ENCODE data around the gene ITPR2. TPM values are rescaled to one million over a fixed set of nuclear protein-coding genes. Genes with fewer than 3 reads are reported as not detected.

The ITPR2 gene
- total RNA-seq, 6 experiments from 2014 or later: 6.9 to 8.4 (median 7.6) TPM

DNA sequence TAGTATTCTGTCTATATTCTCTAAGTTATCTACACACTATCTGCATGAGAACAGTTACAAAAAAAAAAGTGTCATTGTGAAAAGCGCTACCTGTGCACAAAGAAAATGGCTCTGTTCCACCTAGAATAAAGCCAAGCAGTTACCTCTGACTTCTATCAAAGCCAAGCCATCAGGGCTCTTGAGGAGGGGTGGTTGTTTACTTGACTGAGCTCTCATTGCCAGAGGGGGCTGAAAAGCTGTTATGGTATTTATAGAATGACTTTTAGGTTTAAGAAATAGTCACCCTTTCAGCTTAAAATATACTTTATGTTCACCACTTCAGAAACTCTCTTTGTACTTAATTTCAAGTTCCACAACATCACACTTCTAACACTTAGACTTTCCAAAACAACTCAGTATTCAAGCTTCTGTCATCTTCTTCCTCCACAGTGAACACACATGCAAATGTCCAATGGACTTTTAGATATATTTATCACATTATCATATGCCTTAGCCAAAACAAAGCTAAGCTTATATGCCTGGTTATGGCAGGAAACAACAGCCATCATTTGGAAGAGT lies 7.5 kb downstream of the ITPR2 start:
- no peak for DNase-seq
- H3K9me3 Mint-ChIP-seq: no peaks in the 10 kb centered on the region
- no peak overlapping the region for H3K4me3 Mint-ChIP-seq
- no peaks in the 10 kb centered on the region for H3K36me3 Mint-ChIP-seq (ENCODE audit: low read depth)
- no peaks in the 10 kb centered on the region for H3K27me3 Mint-ChIP-seq (ENCODE audit: insufficient read depth)
- H3K27ac Mint-ChIP-seq: no peak overlapping the region
- TF ChIP-seq CTCF (IDR thresholded peaks at IDR 0.05): no peak
- H3K4me1 Mint-ChIP-seq (ENCODE audit: low read depth): peaks cover 50% of the 10 kb centered on the region

DNA sequence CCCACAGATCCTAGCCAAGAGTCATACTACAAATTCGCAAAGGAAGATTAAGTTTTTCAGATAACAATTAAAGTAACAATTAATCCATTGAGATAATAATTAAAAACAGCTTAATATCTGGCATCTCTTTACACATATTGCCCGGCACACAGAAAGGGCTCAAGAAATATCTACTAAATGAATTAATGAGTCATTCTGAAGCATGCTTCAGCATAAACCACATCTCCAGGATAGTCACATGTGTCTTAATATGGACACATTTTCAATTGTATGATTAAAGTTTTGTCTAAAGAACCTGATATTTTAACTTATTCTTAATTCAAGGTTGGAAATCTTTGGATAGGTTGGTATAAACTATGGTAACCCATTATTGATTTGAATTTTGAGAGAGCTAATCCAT lies 9.6 kb downstream of the ITPR2 start:
- no peaks in the 10 kb centered on the region for H3K9me3 Mint-ChIP-seq
- no peaks in the 10 kb centered on the region for H3K36me3 Mint-ChIP-seq (ENCODE audit: low read depth)
- H3K27ac Mint-ChIP-seq: peak overlapping the region; percentile 4; the same call in 1 of the 2 replicates
- no peaks in the 10 kb centered on the region for H3K27me3 Mint-ChIP-seq (ENCODE audit: insufficient read depth)
- peaks cover 44% of the 10 kb centered on the region for H3K4me1 Mint-ChIP-seq (ENCODE audit: low read depth)
- H3K4me3 Mint-ChIP-seq: no peak overlapping the region
- peak; percentile 41 for DNase-seq
- TF ChIP-seq CTCF (IDR thresholded peaks at IDR 0.05): no peak

DNA sequence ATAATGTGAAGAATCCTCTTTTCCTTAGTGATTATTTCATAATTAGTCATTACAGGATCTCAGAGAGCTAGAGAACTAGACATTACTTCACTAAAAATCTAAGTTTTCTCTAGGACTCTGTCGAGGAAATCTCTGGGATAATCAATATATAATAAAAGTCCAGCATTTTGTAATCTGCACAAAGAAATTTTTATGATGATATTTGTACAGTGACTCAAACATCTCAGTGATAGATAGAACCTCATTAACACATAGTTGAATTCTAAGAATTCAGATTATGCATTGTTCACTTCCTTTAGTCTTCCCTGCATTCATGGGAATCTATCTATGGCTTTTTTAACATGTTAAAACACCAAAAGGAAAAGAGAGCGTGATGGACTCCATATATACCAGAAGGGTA lies 11.0 kb downstream of the ITPR2 start:
- Mint-ChIP-seq H3K27ac (peak overlapping the region; percentile 42; the same call in 1 of the 2 replicates), H3K36me3 (ENCODE audit: low read depth) (no peaks in the 10 kb centered on the region), H3K4me1 (ENCODE audit: low read depth) (peaks cover 36% of the 10 kb centered on the region), H3K27me3 (ENCODE audit: insufficient read depth) (no peaks in the 10 kb centered on the region), H3K9me3 (no peaks in the 10 kb centered on the region), H3K4me3 (peak overlapping the region; percentile 68; the same call in 1 of the 2 replicates)
- no peak for TF ChIP-seq CTCF (IDR thresholded peaks at IDR 0.05)
- DNase-seq: no peak

- TF ChIP-seq CTCF (IDR thresholded peaks at IDR 0.05): no peak
- H3K27ac Mint-ChIP-seq: peak overlapping the region; percentile 58; the same call in 1 of the 2 replicates
- no peaks in the 10 kb centered on the region for H3K36me3 Mint-ChIP-seq (ENCODE audit: low read depth)
- H3K4me3 Mint-ChIP-seq: peak overlapping the region; percentile 68; the same call in 1 of the 2 replicates
- no peaks in the 10 kb centered on the region for H3K27me3 Mint-ChIP-seq (ENCODE audit: insufficient read depth)
- H3K4me1 Mint-ChIP-seq (ENCODE audit: low read depth): peaks cover 36% of the 10 kb centered on the region
- H3K9me3 Mint-ChIP-seq: no peaks in the 10 kb centered on the region
- peak; percentile 39 for DNase-seq
Measured at GRCh38 chr12:26821212-26821701, 11.7 kb downstream of the ITPR2 start.

- Mint-ChIP-seq H3K9me3 (no peaks in the 10 kb centered on the region), H3K27me3 (ENCODE audit: insufficient read depth) (no peaks in the 10 kb centered on the region), H3K4me1 (ENCODE audit: low read depth) (peaks cover 32% of the 10 kb centered on the region), H3K36me3 (ENCODE audit: low read depth) (no peaks in the 10 kb centered on the region), H3K4me3 (no peak overlapping the region), H3K27ac (no peak overlapping the region)
- no peak for DNase-seq
- no peak for TF ChIP-seq CTCF (IDR thresholded peaks at IDR 0.05)
Measured at GRCh38 chr12:26818636-26819035, 14.4 kb downstream of the ITPR2 start.

All from HFFc6 (cell line).